GM19351 (cell line): ENCODE data around the gene ATF1.
"Not testable (repeated sequence)": the region's sequence is repeated elsewhere in the genome, so short reads cannot be mapped to it uniquely, and the experiment has no call there.

Experiments
- ATAC-seq: cut with Tn5 transposase; IDR thresholded peaks from one replicate; pipeline ENCODE4 v1.9.1; 2021; ENCODE audit warnings: mild to moderate bottlenecking, moderate library complexity; ENCODE audit not compliant: unreplicated experiment

Gene ATF1

DNA sequence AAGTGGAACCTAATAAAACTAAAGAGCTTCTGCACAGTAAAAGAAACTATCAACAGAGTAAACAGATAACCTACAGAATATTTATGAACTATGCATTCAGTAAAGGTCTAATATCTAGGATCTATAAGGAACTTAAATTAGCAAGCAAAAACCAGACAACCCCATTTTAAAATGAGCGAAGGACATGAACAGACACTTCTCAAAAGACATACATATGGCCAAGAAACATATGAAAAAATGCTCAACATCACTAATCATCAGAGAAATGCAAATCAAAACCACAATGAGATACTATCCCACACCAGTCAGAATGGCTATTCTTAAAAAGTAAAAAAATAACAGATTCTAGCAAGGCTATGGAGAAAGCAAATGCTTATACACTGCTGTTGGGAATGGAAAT lies 91.3 kb downstream of the ATF1 start:
- not testable (repeated sequence) for ATAC-seq

DNA sequence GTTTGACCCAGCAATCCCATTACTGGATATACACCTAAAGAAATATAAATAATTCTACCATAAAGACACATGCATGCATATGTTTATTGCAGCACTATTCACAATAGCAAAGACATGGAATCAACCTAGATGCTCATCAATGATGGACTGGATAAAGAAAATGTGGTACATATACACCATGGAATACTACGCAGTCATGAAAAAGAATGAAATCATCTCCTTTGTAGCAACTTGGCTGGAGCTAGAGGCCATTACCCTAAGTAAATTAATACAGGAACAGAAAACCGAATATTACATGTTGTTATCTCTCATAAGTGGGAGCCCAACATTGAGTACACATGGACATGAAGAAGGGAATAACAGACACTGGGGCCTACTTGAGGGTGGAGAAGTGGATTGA lies 91.8 kb downstream of the ATF1 start:
- ATAC-seq: not testable (repeated sequence)

DNA sequence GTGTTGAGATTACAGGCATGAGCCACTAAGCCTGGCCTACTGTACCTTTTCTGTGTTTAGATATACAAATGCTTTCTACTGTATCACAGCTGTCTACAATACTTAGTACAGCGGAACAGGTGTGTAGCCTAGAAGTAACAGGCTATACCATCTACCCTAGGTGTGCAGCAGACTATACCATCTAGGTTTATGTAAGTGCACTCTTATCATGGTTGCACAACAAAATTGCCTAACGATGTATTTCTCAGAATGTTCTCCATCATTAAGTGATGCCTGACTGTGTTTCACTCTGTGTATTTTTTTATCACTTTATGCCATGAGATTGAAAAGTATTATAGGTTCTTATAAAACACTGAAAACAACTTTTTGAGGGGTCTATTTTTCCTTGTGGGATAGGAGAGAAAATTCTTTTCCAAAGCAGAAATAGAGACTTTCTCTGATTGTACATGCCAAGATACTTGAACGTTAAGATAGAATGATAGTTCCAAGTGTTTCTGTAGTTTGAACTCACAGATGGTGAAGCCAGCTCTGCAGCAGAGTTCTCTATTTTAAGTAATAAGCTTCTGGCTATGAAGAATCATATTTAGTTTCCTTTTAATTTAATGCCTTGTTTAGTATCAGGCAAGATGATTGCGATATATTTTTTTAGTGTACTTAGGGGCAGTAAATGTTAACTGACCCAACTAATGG lies 95.9 kb downstream of the ATF1 start:
- ATAC-seq: no peak

DNA sequence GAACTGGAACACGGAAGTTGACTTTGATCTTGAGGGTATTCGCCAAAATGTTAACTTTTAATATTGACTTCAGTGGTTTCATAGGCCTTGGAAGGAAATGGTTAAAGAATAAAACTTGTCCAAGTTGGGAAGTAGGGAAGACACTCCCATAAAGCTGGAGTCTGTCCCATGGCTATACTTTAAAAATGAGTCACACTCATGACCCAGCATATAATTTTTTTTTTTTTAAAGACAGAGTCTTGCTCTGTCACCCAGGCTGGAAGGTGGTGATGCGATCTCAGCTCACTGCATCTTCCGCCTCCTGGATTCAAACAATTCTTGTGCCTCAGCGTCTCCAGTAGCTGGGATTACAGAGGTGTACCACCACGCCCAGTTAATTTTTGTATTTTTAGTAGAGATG lies 98.4 kb downstream of the ATF1 start:
- no peak for ATAC-seq

DNA sequence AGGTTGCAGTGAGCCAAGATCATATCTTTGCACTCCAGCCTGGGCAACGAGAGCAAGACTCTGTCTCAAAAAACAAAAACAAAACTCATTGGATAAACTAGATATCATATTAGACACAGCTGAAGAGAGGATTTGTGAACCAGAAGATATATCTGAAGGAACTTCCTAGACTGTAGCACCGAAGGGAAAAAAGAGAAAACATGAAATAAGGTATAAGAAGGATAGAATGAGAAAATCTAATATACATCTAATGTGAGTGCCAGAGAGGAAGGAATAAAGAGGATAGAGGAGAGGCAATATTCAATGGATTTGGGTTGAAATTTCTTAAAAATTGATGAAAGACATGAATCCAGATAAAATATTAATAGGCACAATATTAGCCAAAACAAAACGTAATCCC lies 101.4 kb downstream of the ATF1 start:
- ATAC-seq: no peak

DNA sequence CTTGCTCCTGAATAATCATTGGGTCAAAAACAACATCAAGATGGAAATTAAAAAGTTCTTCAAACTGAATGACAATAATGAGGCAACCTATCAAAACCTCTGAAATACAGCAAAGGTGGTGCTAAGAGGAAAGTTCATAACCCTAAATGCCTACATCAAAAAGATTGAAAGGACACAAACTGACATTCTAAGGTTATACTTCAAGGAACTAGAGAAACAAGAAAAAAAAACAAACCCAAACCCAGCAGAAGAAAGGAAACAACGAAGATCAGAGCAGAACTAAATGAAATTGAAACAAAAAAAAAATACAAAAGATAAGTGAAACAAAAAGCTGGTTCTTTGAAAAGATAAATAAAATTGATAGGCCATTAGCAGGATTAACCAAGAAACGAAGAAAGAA lies 105.0 kb downstream of the ATF1 start:
- not testable (repeated sequence) for ATAC-seq
